Peyer's patch (tissue), 4 donors: ENCODE measurements around the gene ISLR2.

Experiments used
- CTCF ChIP-seq, 6 experiments: fragments of 450-650 bp in 4 of 6; fragments of 200-600 bp in 2 of 6; sonication (generic) in 1 of 6; IDR thresholded peaks; one replicate each; pipeline ENCODE4 v1.5.1; 2017 to 2019; ENCODE audit warnings: antibody characterized with exemption in 6 of 6, mild to moderate bottlenecking in 3 of 6, moderate library complexity in 1 of 6
- POLR2A ChIP-seq, 2 donors: fragments of 450-650 bp; IDR thresholded peaks; one replicate each; pipeline ENCODE4 v1.5.1; 2017; ENCODE audit warnings: antibody characterized with exemption in 2 of 2, mild to moderate bottlenecking in 2 of 2, moderate library complexity in 2 of 2

GRCh38 chr15:74179983-74180880 lies 49.8 kb downstream of the ISLR2 start:
- TF ChIP-seq CTCF (IDR thresholded peaks at IDR 0.05) (no peak), POLR2A (IDR thresholded peaks at IDR 0.05) (no peak)
